Breast epithelium (tissue), 4 donors: ENCODE results near the gene LINGO3. TPM values are rescaled to one million over a fixed set of nuclear protein-coding genes. Genes with fewer than 3 reads are reported as not detected.

ENCODE experiments used
- DNase-seq, 2 donors: peaks; one replicate each; pipeline ENCODE4 v3.0.0-alpha.2; 2019; ENCODE audit warnings: low spot score in 2 of 2
- H3K27ac ChIP-seq, 2 donors: fragments of 200-600 bp; sonication (generic) in 1 of 2; one replicate each; pipeline ENCODE4 v1.5.1; 2016 to 2019; ENCODE audit warnings: mild to moderate bottlenecking in 1 of 2
- H3K27me3 ChIP-seq, 2 donors: fragments of 200-600 bp; sonication (generic) in 1 of 2; one replicate each; pipeline versions ENCODE4 v1.5.1 to v1.6.0; 2017 to 2019; ENCODE audit warnings: control low read depth in 1 of 2, mild to moderate bottlenecking in 1 of 2
- H3K36me3 ChIP-seq: fragments of 200-600 bp; one replicate; pipeline ENCODE4 v1.5.1; 2019
- H3K4me1 ChIP-seq, 2 donors: fragments of 200-600 bp; sonication (generic); one replicate each; pipeline ENCODE4 v1.5.1; 2016 to 2019; ENCODE audit warnings: control low read depth in 1 of 2
- H3K4me3 ChIP-seq, 3 donors: fragments of 200-600 bp; sonication (generic); 1 replicate in 2 of 3; 2 replicates in 1 of 3; pipeline ENCODE4 v1.5.1; 2016 to 2019; ENCODE audit warnings: mild to moderate bottlenecking in 3 of 3, moderate library complexity in 2 of 3
- H3K9me3 ChIP-seq, 2 donors: fragments of 200-600 bp; sonication (generic) in 1 of 2; one replicate each; pipeline ENCODE4 v1.5.1; 2016 to 2019; ENCODE audit warnings: control low read depth in 1 of 2
- POLR2A ChIP-seq: fragments of 450-650 bp; IDR thresholded peaks from one replicate; pipeline ENCODE4 v1.6.1; 2016; ENCODE audit warnings: antibody characterized with exemption, mild to moderate bottlenecking, moderate library complexity
- POLR2AphosphoS5 ChIP-seq, 3 donors: sonication (generic); formaldehyde crosslinking; IDR thresholded peaks; one replicate each; pipeline ENCODE4 v1.6.1; 2017; ENCODE audit warnings: antibody characterized with exemption in 3 of 3
- intact Hi-C: fragments of 100-400 bp; cut with DNase I; formaldehyde crosslinking; loops from one replicate; pipeline ENCODE4 v1.15.1; 2023; ENCODE audit warnings: low total_unique reads
- total RNA-seq, 3 donors: library from RNA; depleted of rRNA; stranded (reverse); fragments of >200 nt; gene quantifications; one replicate each; pipeline ENCODE4 v1.1.0, GENCODE V29; 2016
- TF ChIP-seq, protein P1 (sequence below), 3 donors: fragments of 450-650 bp; IDR thresholded peaks; one replicate each; pipeline ENCODE4 v1.5.1; 2016 to 2017; ENCODE audit warnings: antibody characterized with exemption in 3 of 3, mild to moderate bottlenecking in 3 of 3, moderate library complexity in 3 of 3

Gene LINGO3
- total RNA-seq, 3 donors from 2014 or later: 0.16 to 0.33 TPM; not detected in 1

DNA sequence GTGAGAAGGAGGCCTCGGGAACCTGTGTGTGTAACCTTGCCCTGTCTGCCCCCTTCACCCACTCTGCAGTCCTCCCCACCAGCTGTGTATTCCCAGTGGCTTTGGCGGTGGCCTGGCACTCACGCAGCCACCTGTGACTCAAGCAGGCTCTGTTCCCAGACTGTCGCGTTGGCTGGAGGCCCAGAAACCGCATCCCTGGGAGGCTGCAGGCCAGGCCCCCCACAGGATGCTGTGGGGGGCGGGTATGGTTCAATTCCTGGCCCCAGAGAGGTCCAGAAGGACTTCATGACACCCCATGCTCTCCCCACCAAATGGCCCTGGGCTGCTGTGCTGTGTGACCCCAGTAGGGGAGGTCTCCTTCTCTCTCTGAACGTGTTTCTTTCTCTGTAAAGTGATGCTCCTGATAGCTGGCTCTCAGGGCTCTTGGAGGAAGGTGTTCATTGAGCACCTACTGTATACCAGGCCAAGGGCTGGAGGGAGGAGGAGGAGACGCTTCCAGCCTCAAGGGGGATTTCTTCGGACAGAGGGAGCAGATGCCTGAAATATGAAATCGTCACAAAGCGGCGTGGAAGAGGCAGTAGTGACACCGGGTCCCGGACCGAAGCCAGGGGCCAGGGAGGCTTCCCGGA is 1.9 kb upstream of the LINGO3 start:
- intact Hi-C loops: no loop called here
- DNase-seq: no peak
- Histone ChIP-seq H3K9me3 (peaks cover 4 to 6% of the 10 kb centered on the region in 2 donors), H3K27ac (no peak overlapping the region), H3K36me3 (no peaks in the 10 kb centered on the region), H3K4me1 (no peaks in the 10 kb centered on the region), H3K27me3 (peaks cover 18 to 39% of the 10 kb centered on the region in 2 donors), H3K4me3 (no peak overlapping the region)
- TF ChIP-seq POLR2AphosphoS5 (IDR thresholded peaks at IDR 0.05) (no peak), POLR2A (no peak)
- TF ChIP-seq, protein P1, sequence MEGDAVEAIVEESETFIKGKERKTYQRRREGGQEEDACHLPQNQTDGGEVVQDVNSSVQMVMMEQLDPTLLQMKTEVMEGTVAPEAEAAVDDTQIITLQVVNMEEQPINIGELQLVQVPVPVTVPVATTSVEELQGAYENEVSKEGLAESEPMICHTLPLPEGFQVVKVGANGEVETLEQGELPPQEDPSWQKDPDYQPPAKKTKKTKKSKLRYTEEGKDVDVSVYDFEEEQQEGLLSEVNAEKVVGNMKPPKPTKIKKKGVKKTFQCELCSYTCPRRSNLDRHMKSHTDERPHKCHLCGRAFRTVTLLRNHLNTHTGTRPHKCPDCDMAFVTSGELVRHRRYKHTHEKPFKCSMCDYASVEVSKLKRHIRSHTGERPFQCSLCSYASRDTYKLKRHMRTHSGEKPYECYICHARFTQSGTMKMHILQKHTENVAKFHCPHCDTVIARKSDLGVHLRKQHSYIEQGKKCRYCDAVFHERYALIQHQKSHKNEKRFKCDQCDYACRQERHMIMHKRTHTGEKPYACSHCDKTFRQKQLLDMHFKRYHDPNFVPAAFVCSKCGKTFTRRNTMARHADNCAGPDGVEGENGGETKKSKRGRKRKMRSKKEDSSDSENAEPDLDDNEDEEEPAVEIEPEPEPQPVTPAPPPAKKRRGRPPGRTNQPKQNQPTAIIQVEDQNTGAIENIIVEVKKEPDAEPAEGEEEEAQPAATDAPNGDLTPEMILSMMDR (IDR thresholded peaks at IDR 0.05): no peak

DNA sequence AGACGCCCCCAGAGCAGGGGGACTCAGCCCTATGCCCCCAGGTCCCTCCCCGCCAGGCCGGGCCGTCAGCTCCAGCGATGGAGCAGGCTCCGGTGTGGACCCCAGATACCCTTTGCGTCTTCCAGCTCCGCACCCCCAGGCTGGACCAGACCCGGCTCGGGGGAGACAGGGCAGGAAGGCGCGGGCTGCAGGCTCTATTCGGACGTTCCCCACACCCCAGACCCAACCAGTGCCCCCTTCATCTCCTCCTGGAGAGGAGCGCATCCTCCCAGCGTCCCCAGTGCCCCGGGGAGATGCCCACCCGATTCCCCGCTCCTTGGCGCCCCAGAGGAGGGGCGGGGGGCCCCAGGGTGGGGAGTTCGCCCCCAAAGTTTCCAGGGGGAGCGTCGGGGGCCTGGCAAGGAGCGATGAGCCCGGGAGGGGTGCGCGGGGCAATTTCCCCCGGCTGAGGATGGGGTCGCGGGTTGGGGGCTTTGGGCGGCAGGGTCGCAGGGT is 389 bp downstream of the LINGO3 start:
- TF ChIP-seq, protein P1 (IDR thresholded peaks at IDR 0.05): no peak
- TF ChIP-seq POLR2AphosphoS5 (IDR thresholded peaks at IDR 0.05) (no peak), POLR2A (no peak)
- peaks cover 12 to 28% of the 10 kb centered on the region in 2 donors for H3K27me3 ChIP-seq
- DNase-seq: no peak
- intact Hi-C loops: no loop called here
- H3K36me3 ChIP-seq: no peaks in the 10 kb centered on the region
- H3K4me1 ChIP-seq: no peaks in the 10 kb centered on the region
- no peaks in the 10 kb centered on the region for H3K9me3 ChIP-seq
- peak overlapping the region in 2 of 3 donors; percentile 20 to 47 for H3K4me3 ChIP-seq
- H3K27ac ChIP-seq: no peak overlapping the region

DNA sequence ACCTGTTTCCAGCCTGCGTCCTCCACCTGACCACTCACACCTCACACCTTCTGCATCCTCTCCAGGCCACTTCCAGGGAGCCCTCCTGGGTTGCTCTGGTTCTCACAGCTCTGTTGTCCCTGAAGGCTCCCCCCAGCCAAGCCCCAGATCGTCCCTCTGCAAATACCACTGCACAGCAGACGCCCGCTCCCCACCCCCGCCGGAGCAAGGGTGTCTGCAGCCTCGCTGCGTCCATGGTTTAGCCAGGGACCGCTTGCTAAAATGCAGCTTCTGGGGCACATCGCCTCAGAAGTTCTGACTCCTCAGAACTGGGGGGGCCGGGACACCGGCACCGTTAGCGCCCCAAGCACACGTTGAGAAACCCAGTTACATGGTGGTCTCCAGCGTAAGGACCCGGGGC is 983 bp downstream of the LINGO3 start:
- H3K36me3 ChIP-seq: no peaks in the 10 kb centered on the region
- no peak for DNase-seq
- H3K27ac ChIP-seq: no peak overlapping the region
- H3K4me1 ChIP-seq: no peaks in the 10 kb centered on the region
- no peak overlapping the region for H3K4me3 ChIP-seq
- H3K9me3 ChIP-seq: no peaks in the 10 kb centered on the region
- TF ChIP-seq, protein P1 (IDR thresholded peaks at IDR 0.05): no peak
- TF ChIP-seq POLR2A (no peak), POLR2AphosphoS5 (IDR thresholded peaks at IDR 0.05) (no peak)
- intact Hi-C loops: no loop called here
- H3K27me3 ChIP-seq: peaks cover 10 to 22% of the 10 kb centered on the region in 2 donors

DNA sequence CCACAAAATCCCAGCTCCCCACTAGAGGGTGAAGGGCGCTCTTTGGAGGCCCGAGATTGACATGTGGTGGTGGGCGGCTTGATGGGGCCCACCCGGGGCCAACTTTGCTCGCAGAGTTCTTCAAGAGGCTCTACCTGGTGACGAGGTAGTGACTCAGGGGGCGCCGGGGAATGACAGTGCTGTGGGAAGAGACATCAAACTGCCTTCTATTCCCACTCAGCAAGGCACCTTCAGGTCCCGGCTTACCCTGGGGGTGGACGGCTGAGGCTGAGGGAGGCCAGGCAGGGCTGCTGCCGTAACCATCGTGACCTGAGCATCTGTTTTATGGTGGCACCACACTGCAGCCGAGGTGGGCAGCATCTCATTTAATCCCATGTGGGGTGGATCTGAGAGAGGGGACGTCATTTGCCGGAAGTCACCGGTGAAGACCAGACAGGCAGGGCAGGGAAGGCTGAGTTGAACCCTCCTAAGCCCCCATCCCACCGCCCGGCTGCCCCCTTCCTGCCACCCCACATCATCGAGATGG is 1.6 kb downstream of the LINGO3 start:
- intact Hi-C loops: no loop called here
- H3K27ac ChIP-seq: no peak overlapping the region
- no peaks in the 10 kb centered on the region for H3K9me3 ChIP-seq
- no peaks in the 10 kb centered on the region for H3K4me1 ChIP-seq
- TF ChIP-seq, protein P1 (IDR thresholded peaks at IDR 0.05): no peak
- no peak for TF ChIP-seq POLR2AphosphoS5 (IDR thresholded peaks at IDR 0.05)
- no peak for TF ChIP-seq POLR2A
- no peaks in the 10 kb centered on the region for H3K36me3 ChIP-seq
- H3K4me3 ChIP-seq: no peak overlapping the region
- no peak for DNase-seq
- peaks cover 10 to 22% of the 10 kb centered on the region in 2 donors for H3K27me3 ChIP-seq
